PFSK-1 (cell line): ENCODE results near the gene GARIN3.

Experiments
- FOXP2 ChIP-seq: optimal IDR thresholded peaks from 2 replicates; pipeline ENCODE3; 2011; ENCODE audit warnings: borderline replicate concordance, control low read depth, inconsistent platforms; ENCODE audit not compliant: insufficient read depth; ENCODE audit errors: extremely low read length, extremely low read depth
- POLR2AphosphoS5 ChIP-seq: IDR thresholded peaks from 2 replicates; pipeline ENCODE4 v1.6.1; 2012; ENCODE audit warnings: low read depth, mild to moderate bottlenecking, control low read depth, low read length, moderate library complexity
- REST ChIP-seq, 2 experiments: IDR thresholded peaks; 2 replicates each; pipeline versions ENCODE4 v1.6.1 to v1.8.0; 2011 to 2012; ENCODE audit warnings: low read depth in 2 of 2, low read length in 2 of 2, control low read depth in 1 of 2, inconsistent platforms in 1 of 2, mild to moderate bottlenecking in 1 of 2, moderate library complexity in 1 of 2; ENCODE audit not compliant: insufficient read depth in 1 of 2
- SIN3A ChIP-seq: IDR thresholded peaks from 2 replicates; pipeline ENCODE4 v1.6.1; 2012; ENCODE audit warnings: mild to moderate bottlenecking, low read length, moderate library complexity, borderline replicate concordance; ENCODE audit not compliant: insufficient read depth
- TAF1 ChIP-seq: IDR thresholded peaks from 2 replicates; pipeline ENCODE4 v1.6.1; 2012; ENCODE audit warnings: low read length, control low read depth, borderline replicate concordance; ENCODE audit not compliant: insufficient read depth

Gene GARIN3

GRCh38 chr5:157186309-157187045 lies 20.4 kb upstream of the GARIN3 start:
- no peak for TF ChIP-seq POLR2AphosphoS5
- TF ChIP-seq REST (IDR thresholded peaks at IDR 0.05; ENCODE audit: insufficient read depth in 1 of 2, low read depth in 2 of 2, low read length in 2 of 2), result no peak
- TF ChIP-seq TAF1, result no peak
- no peak for TF ChIP-seq FOXP2
- no peak for TF ChIP-seq SIN3A

DNA sequence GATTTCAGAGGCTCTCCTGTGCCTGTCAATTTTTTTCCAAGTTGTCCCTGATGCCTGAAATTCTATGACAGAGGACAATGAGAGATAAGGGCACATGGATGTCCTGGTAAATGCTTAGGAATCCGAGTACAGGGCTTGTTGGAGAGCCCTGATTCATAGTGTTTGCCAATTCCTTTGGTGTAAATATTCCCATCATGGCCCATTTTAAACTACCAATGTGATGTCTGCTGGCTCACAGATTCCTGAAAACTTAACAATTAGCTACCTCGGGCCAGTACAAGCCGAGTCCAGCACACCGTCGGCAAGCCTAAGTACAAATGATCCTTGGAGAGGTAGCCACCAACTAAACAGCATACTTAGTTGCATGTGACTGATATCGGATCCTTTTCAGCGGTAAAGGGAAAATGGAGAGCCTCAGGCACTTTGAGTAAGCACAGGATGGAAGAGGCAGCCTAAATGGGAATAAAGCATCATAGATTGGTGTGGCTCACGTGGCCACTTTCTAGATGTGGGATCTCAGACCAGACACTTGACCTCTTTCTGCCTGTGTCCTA lies 18.1 kb upstream of the GARIN3 start:
- TF ChIP-seq SIN3A (no peak), REST (IDR thresholded peaks at IDR 0.05; ENCODE audit: insufficient read depth in 1 of 2, low read depth in 2 of 2, low read length in 2 of 2) (no peak), POLR2AphosphoS5 (no peak), TAF1 (no peak), FOXP2 (no peak)

DNA sequence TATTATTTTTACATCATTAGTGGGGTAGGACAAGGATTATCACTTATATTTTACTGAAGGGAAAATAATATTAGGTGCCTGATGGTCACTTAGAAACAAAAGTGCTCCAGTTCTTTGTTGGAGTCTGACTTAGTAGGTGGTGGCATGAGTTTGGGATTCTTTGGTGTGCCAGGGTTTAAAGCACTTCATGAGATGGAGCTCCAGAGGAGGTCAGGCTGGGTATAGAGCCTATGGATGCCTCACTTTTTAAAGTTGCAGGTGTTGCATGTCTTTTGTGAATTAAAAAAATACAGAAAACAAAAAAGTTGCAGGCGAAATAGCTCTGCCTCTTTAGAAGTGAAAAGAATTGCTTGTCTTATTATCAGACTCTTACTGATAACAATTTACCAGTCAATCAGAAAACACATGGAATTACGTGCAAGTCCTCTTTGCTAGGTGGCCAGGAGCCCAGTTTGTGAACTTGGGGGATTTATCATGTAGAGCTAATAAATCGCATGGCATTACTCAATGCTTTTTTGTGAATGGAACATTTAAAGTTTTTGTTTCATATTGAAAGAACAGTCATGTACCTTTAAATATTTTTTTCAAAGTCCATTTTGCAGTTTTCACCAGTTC lies 16.2 kb upstream of the GARIN3 start:
- TF ChIP-seq SIN3A, result no peak
- no peak for TF ChIP-seq POLR2AphosphoS5
- TF ChIP-seq TAF1, result no peak
- TF ChIP-seq FOXP2, result no peak
- no peak for TF ChIP-seq REST (IDR thresholded peaks at IDR 0.05; ENCODE audit: insufficient read depth in 1 of 2, low read depth in 2 of 2, low read length in 2 of 2)

DNA sequence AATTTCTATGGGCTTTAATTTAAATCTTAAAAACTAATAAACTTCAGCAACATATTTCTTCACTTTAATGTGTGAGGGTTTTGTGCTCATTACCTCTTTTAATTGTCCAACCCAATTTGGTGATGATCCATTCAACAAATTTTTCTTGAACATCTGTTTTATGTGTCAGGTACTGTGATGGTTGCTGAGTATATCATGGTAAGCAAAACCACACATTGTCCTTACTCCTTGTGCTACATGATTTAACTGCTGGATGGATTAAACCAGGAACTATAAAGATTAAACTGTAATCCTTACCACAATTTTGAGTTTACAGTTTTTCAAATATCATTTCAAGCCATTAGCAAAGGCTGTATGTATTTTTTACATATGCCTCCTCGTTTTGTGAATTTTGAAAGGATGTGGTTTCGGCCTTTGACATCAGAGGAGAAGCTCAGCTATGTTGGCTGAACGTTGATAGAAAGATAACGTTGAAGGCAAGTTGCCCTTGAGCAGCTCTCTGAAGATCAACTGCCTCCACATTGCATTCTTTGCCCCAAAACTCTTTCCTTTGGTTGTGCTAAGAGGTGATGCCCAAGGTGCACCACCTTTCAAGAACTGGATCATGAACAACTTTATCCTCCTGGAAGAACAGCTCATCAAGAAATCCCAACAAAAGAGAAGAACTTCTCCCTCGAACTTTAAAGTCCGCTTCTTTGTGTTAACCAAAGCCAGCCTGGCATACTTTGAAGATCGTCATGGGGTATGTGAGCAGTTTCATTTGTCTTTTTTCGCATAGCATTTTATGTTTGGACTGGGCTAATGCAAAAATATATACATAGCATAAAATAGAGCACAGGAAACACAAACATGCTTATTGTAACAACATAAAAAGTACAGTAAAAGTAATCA lies 14.6 kb upstream of the GARIN3 start, which contains the start of gene ITK:
TSS of gene ITK (plus strand) at position 467 of the 891 bp plus-strand sequence. CDS start at position 605, 138 bp downstream.
- TF ChIP-seq FOXP2 (no peak), POLR2AphosphoS5 (no peak), REST (IDR thresholded peaks at IDR 0.05; ENCODE audit: insufficient read depth in 1 of 2, low read depth in 2 of 2, low read length in 2 of 2) (no peak)
